ENCODE data around the gene PRPSAP1. TPM values are rescaled to one million over a fixed set of nuclear protein-coding genes. Genes with fewer than 3 reads are reported as not detected.
"Not testable (repeated sequence)": the region's sequence is repeated elsewhere in the genome, so short reads cannot be mapped to it uniquely, and the experiment has no call there.

The PRPSAP1 gene
- total and polyA plus RNA-seq, 2 of the 8 experiments (the other 6 are each of a cell fraction or from before 2014, with no cell fraction given) = 32.0 to 54.2 TPM

DNA sequence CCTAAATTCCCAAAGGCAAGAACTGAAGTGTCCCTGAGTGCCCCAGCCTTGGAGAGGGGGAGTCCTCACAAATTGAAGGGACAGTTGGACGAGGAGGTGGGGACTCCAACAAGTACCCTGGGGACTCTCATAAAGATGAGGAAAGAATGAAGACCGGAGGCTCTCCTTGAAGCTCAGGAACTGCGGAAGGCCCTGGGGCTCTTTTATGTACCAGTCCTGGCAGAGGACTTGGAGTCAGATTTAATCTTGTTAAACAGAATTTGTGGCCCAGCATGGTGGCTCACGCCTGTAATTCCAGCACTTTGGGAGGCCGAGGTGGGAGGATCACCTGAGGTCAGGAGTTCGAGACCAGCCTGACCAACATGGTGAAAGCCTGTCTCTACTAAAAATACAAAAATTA is 6.1 kb upstream of the PRPSAP1 start:
- H2BK15ac ChIP-seq (ENCODE audit: low read length); H3K27ac ChIP-seq (ENCODE audit: low read depth, low read length); H3K4ac ChIP-seq (replicated peaks; ENCODE audit: insufficient read length, low read depth, low read length); H3K27me3 ChIP-seq (replicated peaks in 1 of 4; ENCODE audit: control insufficient read depth in 3 of 4, extremely low read depth in 1 of 4, insufficient read depth in 3 of 4, low read length in 3 of 4); H2BK120ac ChIP-seq (replicated peaks; ENCODE audit: low read depth, low read length); H3K36me3 ChIP-seq (ENCODE audit: control insufficient read depth in 2 of 4, insufficient read depth in 4 of 4, low read length in 3 of 4); POLR2A ChIA-PET (ENCODE audit: partially characterized antibody); H2BK20ac ChIP-seq (ENCODE audit: low read length); H4K5ac ChIP-seq (ENCODE audit: insufficient read length, low read depth, low read length); H3K14ac ChIP-seq (ENCODE audit: insufficient read length); H3K4me3 ChIP-seq (ENCODE audit: extremely low read depth in 1 of 4, insufficient read depth in 2 of 4, low read depth in 3 of 4, low read length in 4 of 4); H3K4me2 ChIP-seq (ENCODE audit: insufficient read depth in 1 of 2, low read depth in 2 of 2, low read length in 2 of 2); H3K56ac ChIP-seq (replicated peaks; ENCODE audit: insufficient read length, low read depth, low read length); H3K79me1 ChIP-seq (ENCODE audit: low read depth, low read length); H3K79me2 ChIP-seq (ENCODE audit: control insufficient read depth in 1 of 2, insufficient read depth in 2 of 2, low read length in 2 of 2); H4K91ac ChIP-seq (replicated peaks; ENCODE audit: insufficient read length, low read length); H3K23me2 ChIP-seq (ENCODE audit: low read depth, low read length); H2AK5ac ChIP-seq (ENCODE audit: low read depth, low read length); H3K23ac ChIP-seq (ENCODE audit: insufficient read length); H2BK12ac ChIP-seq (ENCODE audit: low read depth, low read length); DNase-seq (ENCODE audit: low read depth in 1 of 2, low spot score in 2 of 2); H3K4me1 ChIP-seq (replicated peaks in 1 of 4; ENCODE audit: control insufficient read depth in 3 of 4, insufficient read depth in 4 of 4, low read length in 3 of 4); H3K9me3 ChIP-seq (ENCODE audit: insufficient read depth in 2 of 2, low read depth in 1 of 2, low read length in 1 of 2); H2AFZ ChIP-seq (ENCODE audit: low read length); H3K18ac ChIP-seq (ENCODE audit: extremely low read depth, low read length); H4K8ac ChIP-seq (ENCODE audit: extremely low read depth, insufficient read depth, low read length); H3K9ac ChIP-seq (replicated peaks in 1 of 4; ENCODE audit: extremely low read depth in 1 of 4, low read depth in 3 of 4, low read length in 3 of 4); H2BK5ac ChIP-seq (ENCODE audit: low read depth, low read length); FAIRE-seq; H4K20me1 ChIP-seq (replicated peaks in 1 of 2; ENCODE audit: control insufficient read depth in 1 of 2, insufficient read depth in 2 of 2, low read length in 2 of 2): not testable (repeated sequence)
- 87% methylated on average over 6 of the region's 6 CpGs; no CpG with 5 or more reads in 1 of the 2 experiments for WGBS, 2 experiments (ENCODE audit: extremely low coverage in 1 of 2, insufficient coverage in 1 of 2, insufficient read length in 1 of 2, insufficient replicate concordance in 2 of 2, low coverage in 1 of 2, low lambda C conversion rate in 2 of 2, missing lambda C conversion rate in 1 of 2)
- CTCF ChIA-PET (ENCODE audit: partially characterized antibody) = interaction anchor here (1.4 to 29.3 kb wide), 2 partner anchors 27 to 58 kb away, joined by 4 to 635 read pairs; partner anchors contain the start of gene SPHK1
